Panc1 (cell line): ENCODE data around the gene NOL4L.

Source experiments
- POLR2AphosphoS5 ChIP-seq: IDR thresholded peaks from 2 replicates; pipeline ENCODE4 v1.6.1; 2012; ENCODE audit warnings: mild to moderate bottlenecking, low read depth, low read length, moderate library complexity
- TCF7L2 ChIP-seq: IDR thresholded peaks from 2 replicates; pipeline ENCODE4 v1.6.1; 2011; ENCODE audit warnings: mild to moderate bottlenecking, low read depth, low read length, inconsistent platforms
- TF ChIP-seq, protein P1 (sequence below): fragments of 450-650 bp; IDR thresholded peaks from 2 replicates; pipeline ENCODE4 v1.5.1; 2017; ENCODE audit warnings: mild to moderate bottlenecking

DNA sequence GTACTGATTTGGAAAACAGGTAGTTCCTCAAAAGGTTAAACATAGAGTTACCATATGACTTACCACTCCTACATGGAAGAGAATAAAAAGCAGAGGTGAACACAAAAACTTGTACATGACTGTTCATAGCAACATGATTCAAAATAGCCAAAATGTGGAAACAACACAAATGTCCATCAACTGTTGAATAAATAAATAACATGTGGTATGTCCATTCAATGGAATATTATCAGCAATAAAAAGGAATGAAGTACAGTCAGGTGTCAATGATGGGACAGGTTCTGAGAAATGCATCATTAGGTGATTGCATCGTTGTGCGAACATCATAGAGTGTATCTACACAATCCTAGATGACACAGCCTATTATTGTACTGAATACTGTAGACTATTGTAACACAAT, 35.3 kb downstream of the NOL4L start:
- TF ChIP-seq, protein P1, sequence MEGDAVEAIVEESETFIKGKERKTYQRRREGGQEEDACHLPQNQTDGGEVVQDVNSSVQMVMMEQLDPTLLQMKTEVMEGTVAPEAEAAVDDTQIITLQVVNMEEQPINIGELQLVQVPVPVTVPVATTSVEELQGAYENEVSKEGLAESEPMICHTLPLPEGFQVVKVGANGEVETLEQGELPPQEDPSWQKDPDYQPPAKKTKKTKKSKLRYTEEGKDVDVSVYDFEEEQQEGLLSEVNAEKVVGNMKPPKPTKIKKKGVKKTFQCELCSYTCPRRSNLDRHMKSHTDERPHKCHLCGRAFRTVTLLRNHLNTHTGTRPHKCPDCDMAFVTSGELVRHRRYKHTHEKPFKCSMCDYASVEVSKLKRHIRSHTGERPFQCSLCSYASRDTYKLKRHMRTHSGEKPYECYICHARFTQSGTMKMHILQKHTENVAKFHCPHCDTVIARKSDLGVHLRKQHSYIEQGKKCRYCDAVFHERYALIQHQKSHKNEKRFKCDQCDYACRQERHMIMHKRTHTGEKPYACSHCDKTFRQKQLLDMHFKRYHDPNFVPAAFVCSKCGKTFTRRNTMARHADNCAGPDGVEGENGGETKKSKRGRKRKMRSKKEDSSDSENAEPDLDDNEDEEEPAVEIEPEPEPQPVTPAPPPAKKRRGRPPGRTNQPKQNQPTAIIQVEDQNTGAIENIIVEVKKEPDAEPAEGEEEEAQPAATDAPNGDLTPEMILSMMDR, result no peak
- TF ChIP-seq POLR2AphosphoS5 (no peak), TCF7L2 (no peak)
